Stimulated activated CD8-positive, alpha-beta memory T cell treated with anti-CD3 and anti-CD28 coated beads, Interleukin-12 subunit alpha, Interleukin-12 subunit beta, amount 100 ng/mL, for 24 hours (primary cell): ENCODE results near the gene BTD.
A peak's percentile ranks its signal among the peaks of the same experiment; 100 is the strongest.

Experiments
- DNase-seq: peaks from one replicate; pipeline ENCODE4 v3.0.0-alpha.2; 2020; ENCODE audit errors: extremely low read depth

BTD gene, protein sequence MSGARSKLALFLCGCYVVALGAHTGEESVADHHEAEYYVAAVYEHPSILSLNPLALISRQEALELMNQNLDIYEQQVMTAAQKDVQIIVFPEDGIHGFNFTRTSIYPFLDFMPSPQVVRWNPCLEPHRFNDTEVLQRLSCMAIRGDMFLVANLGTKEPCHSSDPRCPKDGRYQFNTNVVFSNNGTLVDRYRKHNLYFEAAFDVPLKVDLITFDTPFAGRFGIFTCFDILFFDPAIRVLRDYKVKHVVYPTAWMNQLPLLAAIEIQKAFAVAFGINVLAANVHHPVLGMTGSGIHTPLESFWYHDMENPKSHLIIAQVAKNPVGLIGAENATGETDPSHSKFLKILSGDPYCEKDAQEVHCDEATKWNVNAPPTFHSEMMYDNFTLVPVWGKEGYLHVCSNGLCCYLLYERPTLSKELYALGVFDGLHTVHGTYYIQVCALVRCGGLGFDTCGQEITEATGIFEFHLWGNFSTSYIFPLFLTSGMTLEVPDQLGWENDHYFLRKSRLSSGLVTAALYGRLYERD

GRCh38 chr3:15601399-15602145 is at the start of gene BTD, which contains the start of gene HACL1:
Gene BTD (plus strand): TSS chr3:15601745. CDS start chr3:15635440, 33,695 bp downstream.
Gene HACL1 (minus strand): TSS chr3:15601569. CDS start chr3:15601463, 106 bp downstream.
- peak; percentile 98 for DNase-seq

DNA sequence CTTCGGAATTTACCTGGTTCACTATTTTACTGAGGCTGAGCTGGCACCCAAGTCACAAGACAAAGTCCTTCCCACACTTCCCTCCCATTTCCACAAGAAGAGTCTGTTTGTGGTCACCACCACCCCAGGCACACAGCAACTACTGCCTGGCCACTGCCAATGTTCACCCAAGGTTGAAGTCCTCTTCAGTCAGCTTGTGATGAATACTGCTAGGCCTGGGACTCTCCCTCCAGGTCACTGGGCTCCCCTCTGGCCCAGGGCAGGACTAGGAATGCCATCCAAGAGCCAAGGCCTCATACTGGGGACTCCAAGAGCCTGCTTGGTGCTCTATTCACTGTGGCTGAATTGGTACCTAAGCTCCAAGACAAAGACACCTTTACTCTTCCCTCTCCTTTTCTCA is 49.6 kb upstream of the BTD start:
- no peak for DNase-seq

DNA sequence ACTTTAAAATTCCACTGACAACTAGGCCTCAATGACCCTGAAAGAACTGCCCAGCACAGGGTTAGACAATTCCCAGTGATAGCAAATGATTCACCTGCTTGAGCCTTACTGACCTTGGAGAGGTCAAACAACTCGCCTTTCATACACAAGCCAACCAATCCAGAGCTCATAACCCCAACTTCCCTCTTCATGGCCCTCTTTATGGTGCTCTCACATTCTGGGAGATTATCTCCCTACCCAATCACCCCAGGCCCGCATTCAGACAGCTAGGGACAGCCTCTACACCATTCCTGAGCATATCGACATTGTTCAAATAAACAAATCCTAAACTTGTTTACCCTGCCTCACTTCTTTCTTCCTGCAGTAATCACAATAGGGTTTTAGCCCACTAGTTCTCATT is 47.8 kb upstream of the BTD start:
- no peak for DNase-seq

DNA sequence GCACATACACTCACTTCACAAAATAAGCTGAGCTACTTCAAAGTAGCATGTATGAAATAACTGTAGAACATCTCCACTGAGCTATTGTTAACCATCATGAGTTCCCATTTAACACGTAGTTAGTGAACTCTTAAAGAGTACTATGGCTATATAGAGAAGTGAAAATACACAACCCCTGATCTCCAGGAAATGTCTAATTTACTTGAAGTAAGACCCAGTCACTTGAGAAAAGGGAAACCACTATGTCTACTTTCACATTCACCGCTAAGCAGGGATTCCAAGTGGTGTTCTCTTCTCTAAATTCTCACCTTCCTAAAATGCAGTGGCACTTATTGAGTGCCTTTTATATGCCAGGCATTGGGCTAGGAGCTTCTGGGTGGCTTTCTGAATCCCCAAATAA is 45.0 kb upstream of the BTD start:
- no peak for DNase-seq

GRCh38 chr3:15557511-15557946 is 44.0 kb upstream of the BTD start:
- DNase-seq: no peak

DNA sequence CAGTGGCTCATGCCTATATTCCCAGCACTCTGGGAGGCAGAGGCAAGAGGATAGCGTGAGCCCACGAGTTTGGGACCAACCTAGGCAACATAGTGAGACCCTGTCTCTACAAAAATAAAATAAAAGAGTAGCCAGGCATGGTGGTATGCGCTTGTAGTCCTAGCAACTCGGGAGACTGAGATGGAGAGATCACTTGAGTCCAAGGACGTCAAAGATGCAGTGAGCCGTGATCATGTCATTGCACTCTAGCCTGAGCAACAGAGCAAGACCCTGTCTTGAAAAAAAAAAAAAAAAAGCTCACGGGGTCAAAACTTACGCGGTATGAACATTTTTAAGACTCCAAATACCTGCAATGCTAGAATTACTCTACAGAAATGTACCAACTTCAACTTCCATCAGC is 43.0 kb upstream of the BTD start:
- no peak for DNase-seq

- no peak for DNase-seq
Measured at GRCh38 chr3:15562560-15562959, 39.0 kb upstream of the BTD start.

GRCh38 chr3:15563190-15563589 is 38.4 kb upstream of the BTD start:
- no peak for DNase-seq

- no peak for DNase-seq
Measured at GRCh38 chr3:15572138-15572537, 29.4 kb upstream of the BTD start.

DNA sequence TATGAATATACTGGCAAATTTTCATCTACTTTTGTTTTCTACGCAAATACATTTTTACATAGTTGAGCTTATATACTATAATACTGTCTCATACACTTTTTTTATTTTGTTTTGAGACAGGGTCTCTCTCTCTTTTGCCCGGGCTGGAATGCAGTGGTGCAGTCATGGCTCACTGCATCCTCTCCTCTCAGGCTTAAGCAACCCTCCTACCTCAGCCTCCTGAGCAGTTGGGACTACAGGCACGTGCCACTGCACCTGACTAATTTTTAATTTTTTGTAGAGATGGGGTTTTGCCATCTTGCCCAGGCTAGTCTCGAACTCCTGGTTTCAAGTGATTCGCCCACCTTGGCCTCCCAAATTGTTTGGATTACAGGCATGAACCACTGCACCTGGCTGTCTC is 26.1 kb upstream of the BTD start:
- DNase-seq: no peak

DNA sequence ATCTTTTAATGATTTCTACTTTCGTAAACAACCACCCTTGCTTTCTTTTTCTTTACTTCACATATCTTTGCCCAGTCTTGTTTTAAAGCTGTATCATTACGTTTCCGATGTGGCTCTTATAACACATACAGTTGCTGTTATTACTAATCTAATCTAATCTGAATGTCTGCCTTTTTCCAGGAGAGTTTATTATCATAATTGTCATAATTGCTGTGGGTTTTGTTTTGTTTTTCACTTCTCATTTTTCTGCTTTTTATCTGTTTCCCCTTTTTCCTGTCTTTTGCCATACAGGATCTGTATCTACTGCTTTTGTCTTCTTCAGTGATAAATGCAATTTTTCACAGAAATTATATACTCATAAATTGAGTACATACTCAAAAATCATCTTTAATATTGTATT is 25.1 kb upstream of the BTD start:
- no peak for DNase-seq

- DNase-seq: no peak
Measured at GRCh38 chr3:15578289-15578867, 23.2 kb upstream of the BTD start.

DNA sequence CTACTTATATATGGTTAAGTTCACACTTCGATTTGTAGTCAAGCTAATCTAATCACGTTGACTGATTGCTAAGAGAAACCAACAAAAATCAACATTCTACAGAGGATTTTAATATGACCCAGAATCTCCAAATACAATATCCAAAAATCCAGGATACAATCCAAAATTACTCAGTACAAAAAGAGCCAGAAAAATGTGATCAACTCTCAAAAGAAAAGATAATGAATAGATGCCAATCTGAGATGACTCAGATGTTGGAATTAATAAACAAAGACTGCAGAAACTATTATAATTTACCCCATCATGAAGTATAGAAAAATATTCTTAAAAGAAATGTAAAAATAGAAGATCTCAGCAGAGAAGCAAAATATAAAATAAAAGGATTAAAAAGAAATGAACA is 22.5 kb upstream of the BTD start:
- DNase-seq: no peak

- DNase-seq: no peak
Measured at GRCh38 chr3:15581471-15582394, 19.8 kb upstream of the BTD start.

GRCh38 chr3:15585111-15585845 is 16.3 kb upstream of the BTD start:
- DNase-seq: no peak

DNA sequence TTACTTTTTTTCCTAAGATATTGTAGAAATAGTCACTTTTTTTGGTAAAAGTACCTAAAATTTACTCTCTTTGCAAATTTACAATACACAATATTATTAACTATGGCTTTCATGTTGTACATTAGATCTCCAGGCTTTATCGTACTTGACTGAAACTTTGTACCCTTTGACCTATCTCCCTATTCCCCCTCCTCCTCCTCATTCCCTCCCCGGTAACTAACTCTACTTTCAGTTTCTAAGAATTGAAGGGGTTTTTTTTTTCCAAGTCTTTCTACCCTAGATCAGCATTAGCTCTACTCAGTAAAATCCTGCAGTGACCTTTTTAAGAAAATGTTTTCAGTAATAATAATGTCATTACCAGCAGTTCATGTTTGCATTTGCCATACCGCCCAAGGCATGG is 10.3 kb upstream of the BTD start:
- no peak for DNase-seq

DNA sequence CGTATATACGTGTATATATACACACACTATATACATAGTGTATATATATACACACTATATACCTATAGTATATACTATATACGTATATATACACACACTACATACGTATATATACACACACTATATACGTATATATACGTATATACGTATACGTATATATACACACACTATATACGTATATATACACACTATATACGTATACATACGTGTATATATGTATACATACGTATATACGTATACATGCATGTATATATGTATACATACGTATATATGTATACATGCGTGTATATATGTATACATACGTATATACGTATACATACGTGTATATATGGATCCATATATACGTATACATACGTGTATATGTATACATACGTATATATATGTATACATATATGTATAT is 9.6 kb upstream of the BTD start:
- no peak for DNase-seq

- no peak for DNase-seq
Measured at GRCh38 chr3:15592968-15593367, 8.6 kb upstream of the BTD start.

DNA sequence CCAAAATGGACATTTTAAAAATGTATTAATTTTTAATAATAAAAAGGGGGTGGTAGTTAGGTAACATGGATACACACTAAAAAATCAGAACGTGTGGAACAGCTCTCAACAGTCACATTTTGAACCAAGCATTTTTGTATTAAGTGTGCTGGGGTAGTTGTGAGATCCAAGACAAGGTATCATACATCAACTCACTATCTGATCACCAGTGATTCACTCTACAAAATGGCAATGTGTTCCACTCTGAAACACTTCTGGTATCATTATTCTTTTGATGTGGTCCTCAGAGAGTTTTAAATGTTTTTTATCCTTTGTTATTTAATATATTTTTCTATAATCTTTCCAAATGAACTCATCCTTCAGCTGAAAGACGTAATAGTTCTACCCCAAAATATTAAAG is 5.6 kb upstream of the BTD start:
- no peak for DNase-seq

DNA sequence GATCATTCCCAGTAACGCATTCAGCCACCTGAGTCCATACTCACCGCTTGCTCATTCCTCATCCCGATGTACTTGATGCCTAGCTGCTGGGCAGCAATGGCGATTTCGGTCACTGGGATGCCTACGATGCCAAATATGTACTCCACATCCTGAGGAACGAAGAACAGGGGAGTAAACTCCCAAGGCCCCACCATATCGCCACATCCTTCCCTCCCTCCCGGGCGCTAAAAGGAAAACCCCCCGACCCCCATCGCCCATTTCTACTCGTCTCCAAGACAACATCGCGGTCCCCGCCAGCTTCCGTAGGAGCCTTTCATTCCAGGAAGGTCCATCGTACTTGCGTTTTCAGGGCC is 523 bp upstream of the BTD start:
- no peak for DNase-seq

GRCh38 chr3:15602146-15602536 is 596 bp downstream of the BTD start:
- no peak for DNase-seq
